ENCODE results near the gene CEACAM3. TPM values are rescaled to one million over a fixed set of nuclear protein-coding genes. Genes with fewer than 3 reads are reported as not detected.

The CEACAM3 gene
- total RNA-seq, 2 experiments from 2014 or later = not detected

DNA sequence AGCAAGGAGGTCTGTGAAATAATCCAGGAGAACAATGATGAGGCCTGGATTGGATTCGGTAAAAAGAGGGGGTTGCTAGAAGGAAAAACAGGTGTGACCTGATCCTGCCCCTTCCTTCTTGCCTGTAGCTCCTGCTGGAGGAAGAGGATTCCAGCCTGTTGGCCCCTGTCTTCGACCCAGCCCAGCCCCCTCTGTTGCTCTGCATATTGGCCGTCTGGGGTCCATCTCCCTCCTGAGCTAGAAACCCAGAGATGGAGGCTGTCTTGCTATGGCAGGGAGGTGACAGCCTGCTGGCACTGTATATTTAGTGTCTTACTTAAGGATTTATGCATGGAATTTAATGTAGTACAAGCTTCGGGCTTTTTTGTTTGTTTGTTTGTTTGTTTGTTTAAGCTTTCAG lies 55.1 kb downstream of the CEACAM3 start:
- ChIA-PET POLR2A (interaction anchor here (0.8 to 1.5 kb wide), 4 partner anchors 9 to 108 kb away, joined by 3 to 7 read pairs (median 3); partner anchors contain the start of genes RABAC1 and RPS19), CTCF (interaction anchor here (1.2 to 3.1 kb wide), 6 partner anchors 8 to 98 kb away, joined by 3 to 10 read pairs (median 4); partner anchors contain the start of gene RPS19)
- no peaks in the 10 kb centered on the region for H3K36me3 Mint-ChIP-seq (ENCODE audit: low read depth)
- H3K4me1 Mint-ChIP-seq (ENCODE audit: low read depth) = no peaks in the 10 kb centered on the region
- no peaks in the 10 kb centered on the region for H3K27me3 Mint-ChIP-seq
- H3K4me3 Mint-ChIP-seq = no peak overlapping the region
- DNase-seq = no peak
- H3K9me3 Mint-ChIP-seq = no peaks in the 10 kb centered on the region
- TF ChIP-seq, protein P1, sequence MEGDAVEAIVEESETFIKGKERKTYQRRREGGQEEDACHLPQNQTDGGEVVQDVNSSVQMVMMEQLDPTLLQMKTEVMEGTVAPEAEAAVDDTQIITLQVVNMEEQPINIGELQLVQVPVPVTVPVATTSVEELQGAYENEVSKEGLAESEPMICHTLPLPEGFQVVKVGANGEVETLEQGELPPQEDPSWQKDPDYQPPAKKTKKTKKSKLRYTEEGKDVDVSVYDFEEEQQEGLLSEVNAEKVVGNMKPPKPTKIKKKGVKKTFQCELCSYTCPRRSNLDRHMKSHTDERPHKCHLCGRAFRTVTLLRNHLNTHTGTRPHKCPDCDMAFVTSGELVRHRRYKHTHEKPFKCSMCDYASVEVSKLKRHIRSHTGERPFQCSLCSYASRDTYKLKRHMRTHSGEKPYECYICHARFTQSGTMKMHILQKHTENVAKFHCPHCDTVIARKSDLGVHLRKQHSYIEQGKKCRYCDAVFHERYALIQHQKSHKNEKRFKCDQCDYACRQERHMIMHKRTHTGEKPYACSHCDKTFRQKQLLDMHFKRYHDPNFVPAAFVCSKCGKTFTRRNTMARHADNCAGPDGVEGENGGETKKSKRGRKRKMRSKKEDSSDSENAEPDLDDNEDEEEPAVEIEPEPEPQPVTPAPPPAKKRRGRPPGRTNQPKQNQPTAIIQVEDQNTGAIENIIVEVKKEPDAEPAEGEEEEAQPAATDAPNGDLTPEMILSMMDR (IDR thresholded peaks at IDR 0.05) = no peak
- H3K27ac Mint-ChIP-seq = no peak overlapping the region
- no peak for ATAC-seq
- intact Hi-C loops (cut with micrococcal nuclease) = no loop called here

DNA sequence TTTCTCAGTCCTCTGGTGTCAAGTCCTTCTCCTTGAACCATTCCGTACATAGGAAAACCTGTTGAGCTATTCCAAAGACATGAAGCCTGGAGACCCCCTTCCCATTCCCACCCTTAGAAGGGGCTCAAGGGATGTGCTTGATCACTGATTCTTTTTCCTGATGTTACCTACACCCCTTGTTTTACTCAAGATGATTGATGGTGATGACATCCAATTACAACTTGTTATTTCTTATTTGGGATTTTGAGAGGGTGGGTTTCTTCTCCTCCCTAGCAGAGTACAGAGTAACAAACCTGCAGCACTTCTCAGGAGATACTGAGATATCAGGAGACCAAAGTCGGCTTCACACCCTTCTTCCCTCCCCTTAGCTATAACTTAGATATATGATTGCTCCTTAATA lies 57.0 kb downstream of the CEACAM3 start:
- H3K36me3 Mint-ChIP-seq (ENCODE audit: low read depth) = no peaks in the 10 kb centered on the region
- TF ChIP-seq, protein P1 (IDR thresholded peaks at IDR 0.05) = no peak
- H3K27me3 Mint-ChIP-seq = no peaks in the 10 kb centered on the region
- no peaks in the 10 kb centered on the region for H3K9me3 Mint-ChIP-seq
- POLR2A ChIA-PET = no interaction called here
- no peak overlapping the region for H3K4me3 Mint-ChIP-seq
- no peaks in the 10 kb centered on the region for H3K4me1 Mint-ChIP-seq (ENCODE audit: low read depth)
- H3K27ac Mint-ChIP-seq = no peak overlapping the region
- CTCF ChIA-PET = interaction anchor here (1.1 to 3.7 kb wide), 5 partner anchors 16 to 60 kb away, joined by 5 to 10 read pairs (median 6); no protein-coding TSS in a partner anchor
- no peak for ATAC-seq
- intact Hi-C loops (cut with micrococcal nuclease) = no loop called here
- DNase-seq = no peak

DNA sequence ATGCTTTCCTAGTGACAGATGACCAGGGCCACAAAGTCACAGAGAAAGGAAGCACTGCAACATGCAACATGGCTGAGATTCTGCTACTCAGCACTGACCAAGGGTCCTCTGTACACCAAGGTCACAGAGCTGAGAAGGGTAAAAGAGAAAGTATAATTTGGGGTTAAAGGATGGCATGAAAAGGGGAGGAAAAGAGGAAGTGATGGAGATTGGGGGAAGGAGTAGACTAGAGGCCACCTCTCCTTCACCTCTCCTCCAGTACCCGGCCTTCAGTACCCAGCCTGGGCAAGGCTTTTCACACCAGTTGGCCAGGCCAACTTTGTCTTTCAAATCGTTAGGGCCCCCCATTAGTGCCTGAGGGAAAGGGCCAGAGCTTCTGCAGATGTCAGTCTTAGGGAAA lies 57.4 kb downstream of the CEACAM3 start:
- H3K36me3 Mint-ChIP-seq (ENCODE audit: low read depth) = no peaks in the 10 kb centered on the region
- ChIA-PET CTCF (interaction anchor here (1.1 to 3.7 kb wide), 3 partner anchors 17 to 59 kb away, joined by 5 to 9 read pairs (median 6); no protein-coding TSS in a partner anchor), POLR2A (no interaction called here)
- intact Hi-C loops (cut with micrococcal nuclease) = no loop called here
- TF ChIP-seq, protein P1 (IDR thresholded peaks at IDR 0.05) = no peak
- no peak overlapping the region for H3K27ac Mint-ChIP-seq
- DNase-seq = no peak
- H3K27me3 Mint-ChIP-seq = no peaks in the 10 kb centered on the region
- H3K4me3 Mint-ChIP-seq = no peak overlapping the region
- ATAC-seq = no peak
- no peaks in the 10 kb centered on the region for H3K9me3 Mint-ChIP-seq
- H3K4me1 Mint-ChIP-seq (ENCODE audit: low read depth) = no peaks in the 10 kb centered on the region

- H3K36me3 Mint-ChIP-seq (ENCODE audit: low read depth) = peaks cover 36% of the 10 kb centered on the region
- no peaks in the 10 kb centered on the region for H3K9me3 Mint-ChIP-seq
- CTCF ChIA-PET = interaction anchor here (0.6 to 4.2 kb wide), 13 partner anchors 8 to 262 kb away, joined by 3 to 48 read pairs (median 5); partner anchors contain the start of gene RABAC1
- H3K4me1 Mint-ChIP-seq (ENCODE audit: low read depth) = peaks cover 33% of the 10 kb centered on the region
- DNase-seq (no peak), ATAC-seq (no peak)
- POLR2A ChIA-PET = interaction anchor here (0.7 to 7.5 kb wide), 20 partner anchors 8 to 383 kb away, joined by 3 to 169 read pairs (median 8); partner anchors contain the start of genes ARHGEF1, CD79A, ERFL and RABAC1
- intact Hi-C loops (cut with micrococcal nuclease) = no loop called here
- peak overlapping the region; percentile 96 for H3K27ac Mint-ChIP-seq
- H3K27me3 Mint-ChIP-seq = no peaks in the 10 kb centered on the region
- TF ChIP-seq, protein P1 (IDR thresholded peaks at IDR 0.05) = no peak
- H3K4me3 Mint-ChIP-seq = peak overlapping the region; percentile 83
These were observed 62.8 kb downstream of the CEACAM3 start for GRCh38 chr19:41859213-41859617.
